HEK293 (cell line): ENCODE data around the gene COPRS.

ENCODE experiments used
- CTCF ChIA-PET: fragments of 350-600 bp; formaldehyde crosslinking; extraction: SDS; loops from one replicate; lab custom pipeline; 2021; ENCODE audit warnings: antibody characterized with exemption; lab: Yijun Ruan, JAX
- POLR2A ChIA-PET: fragments of 300-600 bp; formaldehyde crosslinking; extraction: SDS; loops from one replicate; lab custom pipeline; 2020; ENCODE audit warnings: antibody characterized with exemption, inconsistent platforms; lab: Yijun Ruan, JAX
- H3K27ac ChIP-seq: fragments of 200-500 bp; sonication (Bioruptor generic); 2 replicates; pipeline ENCODE4 v1.5.1; 2014; ENCODE audit warnings: low read depth, low read length, control low read depth, inconsistent platforms; ENCODE audit errors: extremely low read depth
- H3K36me3 ChIP-seq, 2 experiments: fragments of 200-500 bp in 1 of 2; sonication (Bioruptor generic) in 1 of 2; 1 replicate in 1 of 2; 2 replicates in 1 of 2; pipeline ENCODE4 v1.5.1; 2014 to 2017; ENCODE audit warnings: inconsistent platforms in 2 of 2, low read length in 2 of 2; ENCODE audit not compliant: control insufficient read depth in 2 of 2, insufficient read depth in 1 of 2
- H3K4me1 ChIP-seq: fragments of 200-500 bp; sonication (Bioruptor generic); 2 replicates; pipeline ENCODE4 v1.5.1; 2014; ENCODE audit warnings: mild to moderate bottlenecking, low read length, inconsistent platforms; ENCODE audit not compliant: control insufficient read depth, insufficient read depth
- H3K4me3 ChIP-seq: 2 replicates; pipeline ENCODE4 v1.5.1; 2011; ENCODE audit warnings: low read depth, mild to moderate bottlenecking, control low read depth, low read length, moderate library complexity
- H3K9me3 ChIP-seq: fragments of 200-500 bp; sonication (Bioruptor generic); 2 replicates; pipeline ENCODE4 v1.5.1; 2014; ENCODE audit warnings: low read depth, low read length, inconsistent platforms; ENCODE audit not compliant: control insufficient read depth, insufficient read depth
- KLF1 ChIP-seq: fragments of 450-650 bp; formaldehyde crosslinking; IDR thresholded peaks from 2 replicates; pipeline ENCODE4 v1.5.1; 2016; ENCODE audit warnings: missing biosample characterization, missing genetic modification characterization
- KLF17 ChIP-seq: fragments of 450-650 bp; formaldehyde crosslinking; IDR thresholded peaks from 2 replicates; pipeline ENCODE4 v1.5.1; 2016; ENCODE audit warnings: missing biosample characterization, missing genetic modification characterization
- PRDM6 ChIP-seq: fragments of 450-650 bp; formaldehyde crosslinking; IDR thresholded peaks from 2 replicates; pipeline ENCODE4 v1.5.1; 2017; ENCODE audit warnings: missing biosample characterization, missing genetic modification characterization
- SALL2 ChIP-seq: fragments of 450-650 bp; formaldehyde crosslinking; IDR thresholded peaks from 2 replicates; pipeline ENCODE4 v1.5.0; 2017; ENCODE audit warnings: missing biosample characterization, mild to moderate bottlenecking, missing genetic modification characterization, borderline replicate concordance
- ZFP3 ChIP-seq: fragments of 450-650 bp; formaldehyde crosslinking; IDR thresholded peaks from 2 replicates; pipeline ENCODE4 v1.5.1; 2016; ENCODE audit warnings: low read depth, missing biosample characterization, missing genetic modification characterization
- ZFP41 ChIP-seq: fragments of 450-650 bp; formaldehyde crosslinking; IDR thresholded peaks from 2 replicates; pipeline ENCODE4 v1.5.1; 2016; ENCODE audit warnings: missing biosample characterization, missing genetic modification characterization, borderline replicate concordance
- ZNF23 ChIP-seq: fragments of 450-650 bp; formaldehyde crosslinking; IDR thresholded peaks from 2 replicates; pipeline ENCODE4 v1.5.1; 2016; ENCODE audit warnings: missing biosample characterization, missing genetic modification characterization, borderline replicate concordance
- ZNF335 ChIP-seq: fragments of 450-650 bp; formaldehyde crosslinking; conservative IDR thresholded peaks from 2 replicates; pipeline ENCODE4 v1.5.1; 2016; ENCODE audit warnings: missing biosample characterization, missing genetic modification characterization
- ZNF366 ChIP-seq: fragments of 450-650 bp; formaldehyde crosslinking; conservative IDR thresholded peaks from 2 replicates; pipeline ENCODE4 v1.5.1; 2016; ENCODE audit warnings: missing biosample characterization, missing genetic modification characterization
- ZNF394 ChIP-seq: fragments of 450-650 bp; formaldehyde crosslinking; IDR thresholded peaks from 2 replicates; pipeline ENCODE4 v1.5.1; 2016; ENCODE audit warnings: missing biosample characterization, missing genetic modification characterization, mild to moderate bottlenecking, moderate library complexity, borderline replicate concordance
- ZNF398 ChIP-seq: fragments of 450-650 bp; formaldehyde crosslinking; IDR thresholded peaks from 2 replicates; pipeline ENCODE4 v1.5.1; 2017; ENCODE audit warnings: missing biosample characterization, missing genetic modification characterization
- ZNF510 ChIP-seq: fragments of 450-650 bp; formaldehyde crosslinking; IDR thresholded peaks from 2 replicates; pipeline ENCODE4 v1.5.1; 2018; ENCODE audit warnings: mild to moderate bottlenecking, missing genetic modification characterization, missing biosample characterization; ENCODE audit not compliant: insufficient replicate concordance
- ZNF514 ChIP-seq: fragments of 450-650 bp; formaldehyde crosslinking; IDR thresholded peaks from 2 replicates; pipeline ENCODE4 v1.5.1; 2016; ENCODE audit warnings: missing biosample characterization, missing genetic modification characterization
- ZNF549 ChIP-seq: fragments of 450-650 bp; IDR thresholded peaks from 2 replicates; pipeline ENCODE4 v1.5.1; 2018; ENCODE audit warnings: missing biosample characterization, missing genetic modification characterization, mild to moderate bottlenecking, inconsistent platforms, moderate library complexity
- ZNF571 ChIP-seq: fragments of 450-650 bp; formaldehyde crosslinking; IDR thresholded peaks from 2 replicates; pipeline ENCODE4 v1.5.0; 2017; ENCODE audit warnings: missing biosample characterization, missing genetic modification characterization
- ZNF610 ChIP-seq: fragments of 450-650 bp; formaldehyde crosslinking; IDR thresholded peaks from 2 replicates; pipeline ENCODE4 v1.5.1; 2016; ENCODE audit warnings: missing biosample characterization, missing genetic modification characterization, borderline replicate concordance

COPRS gene

GRCh38 chr17:31907342-31907962 is 48.4 kb upstream of the COPRS start:
- Histone ChIP-seq H3K9me3 (no peaks in the 10 kb centered on the region), H3K4me3 (no peak overlapping the region), H3K36me3 (no peaks in the 10 kb centered on the region), H3K27ac (no peak overlapping the region), H3K4me1 (peaks cover 9% of the 10 kb centered on the region)
- ChIA-PET POLR2A (interaction anchor here (1.4 kb wide), 1 partner anchor 10 kb away, joined by 3 read pairs; no protein-coding TSS in a partner anchor), CTCF (interaction anchor here (1.7 to 1.8 kb wide), 2 partner anchors 8 to 65 kb away, joined by 4 to 11 read pairs; no protein-coding TSS in a partner anchor)
- peak; percentile 12 for TF ChIP-seq ZNF335 (tag by site-specific recombination)
- peak; percentile 73 for TF ChIP-seq PRDM6 (tag by site-specific recombination)
- no peak for TF ChIP-seq SALL2 (tag by site-specific recombination)
- TF ChIP-seq ZNF366 (tag by site-specific recombination) = 0 out of 2 replicates have a peak, but pooled peaks have one; percentile 55
- no peak for TF ChIP-seq ZFP41
- TF ChIP-seq ZNF610 (tag by site-specific recombination) = no peak
- no peak for TF ChIP-seq ZNF394 (tag by site-specific recombination)
- TF ChIP-seq ZNF398 (tag by site-specific recombination) = no peak

- CTCF ChIA-PET = interaction anchor here (4.0 kb wide), 1 partner anchor 8 kb away, joined by 25 read pairs; no protein-coding TSS in a partner anchor
- no peak overlapping the region for H3K27ac ChIP-seq
- H3K4me3 ChIP-seq = no peak overlapping the region
- no peak for TF ChIP-seq ZNF510 (tag by site-specific recombination)
- TF ChIP-seq ZNF398 (tag by site-specific recombination) = no peak
- no peak for TF ChIP-seq ZNF549 (tag by site-specific recombination)
- no peak for TF ChIP-seq ZNF571 (tag by site-specific recombination)
- no peak for TF ChIP-seq ZFP3
- H3K9me3 ChIP-seq = no peaks in the 10 kb centered on the region
- POLR2A ChIA-PET = no interaction called here
- peaks cover 15 to 20% of the 10 kb centered on the region in 2 experiments; a peak in 2 of 3 replicates for H3K36me3 ChIP-seq
- peaks cover 9% of the 10 kb centered on the region for H3K4me1 ChIP-seq
These were observed 44.4 kb upstream of the COPRS start for GRCh38 chr17:31903401-31903800.

- TF ChIP-seq ZNF23 (no peak), KLF17 (no peak), ZNF514 (tag by site-specific recombination) (no peak), KLF1 (tag by site-specific recombination) (no peak)
- TF ChIP-seq, all 188 proteins: peak for 0
- Histone ChIP-seq H3K27ac (no peak overlapping the region), H3K9me3 (no peaks in the 10 kb centered on the region), H3K4me1 (peaks cover 4% of the 10 kb centered on the region), H3K36me3 (peaks cover 22 to 26% of the 10 kb centered on the region in 2 experiments), H3K4me3 (no peak overlapping the region)
- ChIA-PET CTCF (interaction anchor here (0.5 to 4.0 kb wide), 5 partner anchors 9 to 368 kb away, joined by 3 to 25 read pairs (median 4); no protein-coding TSS in a partner anchor), POLR2A (no interaction called here)
These were observed 43.6 kb upstream of the COPRS start for GRCh38 chr17:31902693-31903092.
